Measurements from ENCODE around the gene PPP6R3.

PPP6R3 gene

GRCh38 chr11:68654978-68655377, 194.4 kb downstream of the PPP6R3 start (continued):
- TF ChIP-seq ZFP30 (CRISPR knock-in tag; IDR thresholded peaks at IDR 0.05) (no peak), ARNTL (CRISPR knock-in tag; IDR thresholded peaks at IDR 0.05; ENCODE audit: borderline replicate concordance, low read depth) (no peak), CSDC2 (CRISPR knock-in tag; IDR thresholded peaks at IDR 0.05) (no peak), ZNF565 (CRISPR knock-in tag; conservative IDR thresholded peaks at IDR 0.05; ENCODE audit: low read depth) (no peak), POU6F1 (CRISPR knock-in tag; IDR thresholded peaks at IDR 0.05; ENCODE audit: borderline replicate concordance, low read depth) (no peak), SNAI2 (CRISPR knock-in tag; IDR thresholded peaks at IDR 0.05) (no peak), ZNF8 (CRISPR knock-in tag; IDR thresholded peaks at IDR 0.05) (no peak)

GRCh38 chr11:68655406-68655805, 194.9 kb downstream of the PPP6R3 start:
- no peak for TF ChIP-seq ZFP30 (CRISPR knock-in tag; IDR thresholded peaks at IDR 0.05)
- no peak for TF ChIP-seq POU6F1 (CRISPR knock-in tag; IDR thresholded peaks at IDR 0.05; ENCODE audit: borderline replicate concordance, low read depth)
- no peak for TF ChIP-seq ISL1 (CRISPR knock-in tag; IDR thresholded peaks at IDR 0.05)
- no peak for TF ChIP-seq TSHZ2 (CRISPR knock-in tag; IDR thresholded peaks at IDR 0.05)
- TF ChIP-seq SNAI2 (CRISPR knock-in tag; IDR thresholded peaks at IDR 0.05) = no peak
- TF ChIP-seq ZNF70 (CRISPR knock-in tag; IDR thresholded peaks at IDR 0.05) = no peak
- no peak for TF ChIP-seq CREB5 (CRISPR knock-in tag; IDR thresholded peaks at IDR 0.05; ENCODE audit: low read depth)
- TF ChIP-seq ARNTL (CRISPR knock-in tag; IDR thresholded peaks at IDR 0.05; ENCODE audit: borderline replicate concordance, low read depth) = no peak
- TF ChIP-seq ESRRG (CRISPR knock-in tag; IDR thresholded peaks at IDR 0.05) = no peak
- no peak for TF ChIP-seq PATZ1 (CRISPR knock-in tag; IDR thresholded peaks at IDR 0.05; ENCODE audit: borderline replicate concordance)

GRCh38 chr11:68655806-68656205, 195.3 kb downstream of the PPP6R3 start:
- TF ChIP-seq CSRNP3 (CRISPR knock-in tag; IDR thresholded peaks at IDR 0.05) = no peak
- no peak for TF ChIP-seq BACH2 (CRISPR knock-in tag; IDR thresholded peaks at IDR 0.05; ENCODE audit: borderline replicate concordance)
- no peak for TF ChIP-seq ZC3H10 (CRISPR knock-in tag; IDR thresholded peaks at IDR 0.05)
- no peak for TF ChIP-seq ZNF8 (CRISPR knock-in tag; IDR thresholded peaks at IDR 0.05)
- TF ChIP-seq PPARA (CRISPR knock-in tag; IDR thresholded peaks at IDR 0.05; ENCODE audit: borderline replicate concordance) = no peak
- TF ChIP-seq TSHZ2 (CRISPR knock-in tag; IDR thresholded peaks at IDR 0.05) = no peak
- TF ChIP-seq RARB (CRISPR knock-in tag; IDR thresholded peaks at IDR 0.05) = no peak
- no peak for TF ChIP-seq POU6F1 (CRISPR knock-in tag; IDR thresholded peaks at IDR 0.05; ENCODE audit: borderline replicate concordance, low read depth)
- no peak for ATAC-seq

More at GRCh38 chr11:68655406-68655805, 194.9 kb downstream of the PPP6R3 start:
- ATAC-seq = no peak
